Panc1 (cell line): ENCODE measurements around the gene DTX3.

ENCODE experiments used
- POLR2AphosphoS5 ChIP-seq: IDR thresholded peaks from 2 replicates; pipeline ENCODE4 v1.6.1; 2012; ENCODE audit warnings: mild to moderate bottlenecking, low read depth, low read length, moderate library complexity
- TF ChIP-seq, protein P1 (sequence below): fragments of 450-650 bp; IDR thresholded peaks from 2 replicates; pipeline ENCODE4 v1.5.1; 2017; ENCODE audit warnings: mild to moderate bottlenecking

- TF ChIP-seq, protein P1, sequence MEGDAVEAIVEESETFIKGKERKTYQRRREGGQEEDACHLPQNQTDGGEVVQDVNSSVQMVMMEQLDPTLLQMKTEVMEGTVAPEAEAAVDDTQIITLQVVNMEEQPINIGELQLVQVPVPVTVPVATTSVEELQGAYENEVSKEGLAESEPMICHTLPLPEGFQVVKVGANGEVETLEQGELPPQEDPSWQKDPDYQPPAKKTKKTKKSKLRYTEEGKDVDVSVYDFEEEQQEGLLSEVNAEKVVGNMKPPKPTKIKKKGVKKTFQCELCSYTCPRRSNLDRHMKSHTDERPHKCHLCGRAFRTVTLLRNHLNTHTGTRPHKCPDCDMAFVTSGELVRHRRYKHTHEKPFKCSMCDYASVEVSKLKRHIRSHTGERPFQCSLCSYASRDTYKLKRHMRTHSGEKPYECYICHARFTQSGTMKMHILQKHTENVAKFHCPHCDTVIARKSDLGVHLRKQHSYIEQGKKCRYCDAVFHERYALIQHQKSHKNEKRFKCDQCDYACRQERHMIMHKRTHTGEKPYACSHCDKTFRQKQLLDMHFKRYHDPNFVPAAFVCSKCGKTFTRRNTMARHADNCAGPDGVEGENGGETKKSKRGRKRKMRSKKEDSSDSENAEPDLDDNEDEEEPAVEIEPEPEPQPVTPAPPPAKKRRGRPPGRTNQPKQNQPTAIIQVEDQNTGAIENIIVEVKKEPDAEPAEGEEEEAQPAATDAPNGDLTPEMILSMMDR, result no peak
- TF ChIP-seq POLR2AphosphoS5, result peak; percentile 44; the same call in 1 of the 2 replicates
Measured at GRCh38 chr12:57611108-57611826, 6.6 kb downstream of the DTX3 start, which contains the start of gene ARHGEF25.
